H1 (cell line): ENCODE measurements around the gene NMNAT3.

Experiments
- BACH1 ChIP-seq: IDR thresholded peaks from 2 replicates; pipeline ENCODE4 v1.6.1; 2012; ENCODE audit warnings: low read length, improper control_type of control experiment
- BCL11A ChIP-seq, 2 experiments: IDR thresholded peaks; one replicate each; pipeline ENCODE4 v1.6.1; 2011; ENCODE audit warnings: low read depth in 2 of 2, low read length in 2 of 2, mild to moderate bottlenecking in 2 of 2
- CTCF ChIP-seq, 3 experiments: IDR thresholded peaks; 1 replicate in 2 of 3; 2 replicates in 1 of 3; pipeline versions ENCODE4 v1.5.1 to v1.6.1; 2011; ENCODE audit warnings: low read length in 3 of 3, mild to moderate bottlenecking in 3 of 3, inconsistent platforms in 2 of 3, low read depth in 1 of 3, moderate library complexity in 1 of 3; ENCODE audit not compliant: insufficient read depth in 1 of 3; ENCODE audit errors: control extremely low read depth in 1 of 3
- EP300 ChIP-seq, 2 experiments: IDR thresholded peaks; 1 replicate in 1 of 2; 2 replicates in 1 of 2; pipeline ENCODE4 v1.6.1; 2011 to 2012; ENCODE audit warnings: low read depth in 2 of 2, low read length in 2 of 2, mild to moderate bottlenecking in 2 of 2, borderline replicate concordance in 1 of 2, inconsistent platforms in 1 of 2, moderate library complexity in 1 of 2
- FOSL1 ChIP-seq: IDR thresholded peaks from 2 replicates; pipeline ENCODE4 v1.6.1; 2011; ENCODE audit warnings: mild to moderate bottlenecking, low read depth, low read length, moderate library complexity; ENCODE audit not compliant: insufficient read depth
- HDAC6 ChIP-seq: IDR thresholded peaks from one replicate; pipeline ENCODE4 v1.7.1; 2012; ENCODE audit warnings: low read depth, mild to moderate bottlenecking, inconsistent platforms, low read length, moderate library complexity
- MAFK ChIP-seq: IDR thresholded peaks from 2 replicates; pipeline ENCODE4 v1.6.1; 2012; ENCODE audit warnings: low read depth, mild to moderate bottlenecking, improper control_type of control experiment, low read length
- NRF1 ChIP-seq: IDR thresholded peaks from 2 replicates; pipeline ENCODE4 v1.6.1; 2011; ENCODE audit warnings: mild to moderate bottlenecking, low read depth, low read length, improper control_type of control experiment
- POLR2A ChIP-seq, 2 experiments: IDR thresholded peaks; 1 replicate in 1 of 2; 2 replicates in 1 of 2; pipeline ENCODE4 v1.6.1; 2011; ENCODE audit warnings: low read depth in 2 of 2, low read length in 2 of 2, mild to moderate bottlenecking in 2 of 2; ENCODE audit errors: control extremely low read depth in 1 of 2
- TAF1 ChIP-seq: IDR thresholded peaks from 2 replicates; pipeline ENCODE4 v1.6.1; 2011; ENCODE audit warnings: mild to moderate bottlenecking, low read depth, low read length
- TBP ChIP-seq: IDR thresholded peaks from 2 replicates; pipeline ENCODE4 v1.6.1; 2011; ENCODE audit warnings: low read depth, low read length, improper control_type of control experiment
- TEAD4 ChIP-seq: IDR thresholded peaks from 2 replicates; pipeline ENCODE4 v1.6.1; 2012; ENCODE audit warnings: low read depth, low read length, inconsistent platforms, mixed read lengths

GRCh38 chr3:139514741-139515140 lies 163.0 kb downstream of the NMNAT3 start:
- no peak for TF ChIP-seq NRF1
- TF ChIP-seq HDAC6 = no peak
- no peak for TF ChIP-seq MAFK
- TF ChIP-seq FOSL1 = no peak
- no peak for TF ChIP-seq TBP
- no peak for TF ChIP-seq CTCF (IDR thresholded peaks at IDR 0.05; ENCODE audit: control extremely low read depth in 1 of 3, insufficient read depth in 1 of 3, low read depth in 1 of 3, low read length in 3 of 3)
- TF ChIP-seq TEAD4 = no peak
- no peak for TF ChIP-seq EP300 (IDR thresholded peaks at IDR 0.05; ENCODE audit: borderline replicate concordance in 1 of 2, low read depth in 2 of 2, low read length in 2 of 2)
- no peak for TF ChIP-seq POLR2A (IDR thresholded peaks at IDR 0.05; ENCODE audit: control extremely low read depth in 1 of 2, low read depth in 2 of 2, low read length in 2 of 2)
- TF ChIP-seq BCL11A (IDR thresholded peaks at IDR 0.05; ENCODE audit: low read depth in 2 of 2, low read length in 2 of 2) = no peak
- TF ChIP-seq BACH1 = no peak
- no peak for TF ChIP-seq TAF1
